ENCODE measurements around the gene DNAJC5. TPM values are rescaled to one million over a fixed set of nuclear protein-coding genes. Genes with fewer than 3 reads are reported as not detected.
A peak's percentile ranks its signal among the peaks of the same experiment; 100 is the strongest.

DNAJC5 gene
- total RNA-seq, 1 experiment from 2014 or later: 79.9 TPM

- intact Hi-C loops (cut with micrococcal nuclease; ENCODE audit: unreplicated experiment): loop anchor here (10.0 kb wide), 1 partner anchor 159 kb away; no protein-coding TSS in a partner anchor
- CTCF ChIA-PET: interaction anchor here (0.6 to 1.8 kb wide), 6 partner anchors 13 to 357 kb away, joined by 3 to 7 read pairs (median 3); partner anchors contain the start of genes ARFRP1 and ZGPAT
- no peak for DNase-seq
- peaks cover 74% of the 10 kb centered on the region for H3K36me3 Mint-ChIP-seq (ENCODE audit: insufficient read depth, unreplicated experiment)
- TF ChIP-seq, protein P1, sequence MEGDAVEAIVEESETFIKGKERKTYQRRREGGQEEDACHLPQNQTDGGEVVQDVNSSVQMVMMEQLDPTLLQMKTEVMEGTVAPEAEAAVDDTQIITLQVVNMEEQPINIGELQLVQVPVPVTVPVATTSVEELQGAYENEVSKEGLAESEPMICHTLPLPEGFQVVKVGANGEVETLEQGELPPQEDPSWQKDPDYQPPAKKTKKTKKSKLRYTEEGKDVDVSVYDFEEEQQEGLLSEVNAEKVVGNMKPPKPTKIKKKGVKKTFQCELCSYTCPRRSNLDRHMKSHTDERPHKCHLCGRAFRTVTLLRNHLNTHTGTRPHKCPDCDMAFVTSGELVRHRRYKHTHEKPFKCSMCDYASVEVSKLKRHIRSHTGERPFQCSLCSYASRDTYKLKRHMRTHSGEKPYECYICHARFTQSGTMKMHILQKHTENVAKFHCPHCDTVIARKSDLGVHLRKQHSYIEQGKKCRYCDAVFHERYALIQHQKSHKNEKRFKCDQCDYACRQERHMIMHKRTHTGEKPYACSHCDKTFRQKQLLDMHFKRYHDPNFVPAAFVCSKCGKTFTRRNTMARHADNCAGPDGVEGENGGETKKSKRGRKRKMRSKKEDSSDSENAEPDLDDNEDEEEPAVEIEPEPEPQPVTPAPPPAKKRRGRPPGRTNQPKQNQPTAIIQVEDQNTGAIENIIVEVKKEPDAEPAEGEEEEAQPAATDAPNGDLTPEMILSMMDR (IDR thresholded peaks at IDR 0.05; ENCODE audit: unreplicated experiment): no peak
- H3K4me3 Mint-ChIP-seq (ENCODE audit: low read depth, unreplicated experiment): peak overlapping the region; percentile 72
- peaks cover 35% of the 10 kb centered on the region for H3K4me1 Mint-ChIP-seq (ENCODE audit: low read depth, unreplicated experiment)
- H3K27me3 Mint-ChIP-seq (ENCODE audit: unreplicated experiment): no peaks in the 10 kb centered on the region
- H3K27ac Mint-ChIP-seq (ENCODE audit: unreplicated experiment): peak overlapping the region; percentile 63
- BruUV-seq (replicated peaks): no TSS peak
- no peaks in the 10 kb centered on the region for H3K9me3 Mint-ChIP-seq (ENCODE audit: low read depth, unreplicated experiment)
Observed at GRCh38 chr20:63895202-63895951, 451 bp downstream of the DNAJC5 start.

DNA sequence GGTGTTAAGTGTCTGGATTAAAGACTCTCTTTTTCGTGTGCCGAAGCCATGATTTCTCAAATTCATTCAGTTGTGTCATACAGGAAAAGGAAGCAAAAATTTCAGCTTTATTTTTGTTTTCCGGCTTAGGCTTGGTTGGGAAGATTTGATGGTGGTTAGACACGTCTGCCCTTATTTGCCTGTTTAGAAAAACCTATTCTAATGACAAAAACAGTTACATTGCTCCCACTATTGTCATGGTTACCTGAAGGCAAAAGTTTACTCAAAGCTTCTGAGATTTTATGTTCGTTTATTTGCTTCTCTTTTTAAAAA lies 982 bp downstream of the DNAJC5 start:
- H3K4me1 Mint-ChIP-seq (ENCODE audit: low read depth, unreplicated experiment): peaks cover 35% of the 10 kb centered on the region
- DNase-seq: no peak
- intact Hi-C loops (cut with micrococcal nuclease; ENCODE audit: unreplicated experiment): loop anchor here (10.0 kb wide), 1 partner anchor 159 kb away; no protein-coding TSS in a partner anchor
- TF ChIP-seq, protein P1 (IDR thresholded peaks at IDR 0.05; ENCODE audit: unreplicated experiment): no peak
- H3K9me3 Mint-ChIP-seq (ENCODE audit: low read depth, unreplicated experiment): no peaks in the 10 kb centered on the region
- H3K4me3 Mint-ChIP-seq (ENCODE audit: low read depth, unreplicated experiment): peak overlapping the region; percentile 72
- CTCF ChIA-PET: interaction anchor here (0.6 to 1.8 kb wide), 6 partner anchors 12 to 358 kb away, joined by 3 to 7 read pairs (median 3); partner anchors contain the start of genes ARFRP1 and ZGPAT
- no peaks in the 10 kb centered on the region for H3K27me3 Mint-ChIP-seq (ENCODE audit: unreplicated experiment)
- peak overlapping the region; percentile 63 for H3K27ac Mint-ChIP-seq (ENCODE audit: unreplicated experiment)
- H3K36me3 Mint-ChIP-seq (ENCODE audit: insufficient read depth, unreplicated experiment): peaks cover 70% of the 10 kb centered on the region
- TSS peak; percentile 50 for BruUV-seq (replicated peaks)

GRCh38 chr20:63896264-63897105 lies 1.6 kb downstream of the DNAJC5 start:
- CTCF ChIA-PET: interaction anchor here (0.8 to 1.8 kb wide), 5 partner anchors 12 to 359 kb away, joined by 3 to 6 read pairs (median 3); partner anchors contain the start of genes ARFRP1 and ZGPAT
- DNase-seq: peak; percentile 46
- peaks cover 35% of the 10 kb centered on the region for H3K4me1 Mint-ChIP-seq (ENCODE audit: low read depth, unreplicated experiment)
- intact Hi-C loops (cut with micrococcal nuclease; ENCODE audit: unreplicated experiment): loop anchor here (10.0 kb wide), 1 partner anchor 158 kb away; no protein-coding TSS in a partner anchor
- BruUV-seq (replicated peaks): TSS peak; percentile 65
- H3K36me3 Mint-ChIP-seq (ENCODE audit: insufficient read depth, unreplicated experiment): peaks cover 65% of the 10 kb centered on the region
- H3K27ac Mint-ChIP-seq (ENCODE audit: unreplicated experiment): peak overlapping the region; percentile 63
- TF ChIP-seq, protein P1 (IDR thresholded peaks at IDR 0.05; ENCODE audit: unreplicated experiment): no peak
- H3K4me3 Mint-ChIP-seq (ENCODE audit: low read depth, unreplicated experiment): peak overlapping the region; percentile 72
- no peaks in the 10 kb centered on the region for H3K9me3 Mint-ChIP-seq (ENCODE audit: low read depth, unreplicated experiment)
- H3K27me3 Mint-ChIP-seq (ENCODE audit: unreplicated experiment): no peaks in the 10 kb centered on the region

GRCh38 chr20:63897978-63898561 lies 3.1 kb downstream of the DNAJC5 start:
- CTCF ChIA-PET: no interaction called here
- H3K9me3 Mint-ChIP-seq (ENCODE audit: low read depth, unreplicated experiment): no peaks in the 10 kb centered on the region
- TF ChIP-seq, protein P1 (IDR thresholded peaks at IDR 0.05; ENCODE audit: unreplicated experiment): no peak
- DNase-seq: no peak
- intact Hi-C loops (cut with micrococcal nuclease; ENCODE audit: unreplicated experiment): loop anchor here (10.0 kb wide), 1 partner anchor 157 kb away; no protein-coding TSS in a partner anchor
- no peaks in the 10 kb centered on the region for H3K27me3 Mint-ChIP-seq (ENCODE audit: unreplicated experiment)
- peak overlapping the region; percentile 34 for H3K27ac Mint-ChIP-seq (ENCODE audit: unreplicated experiment)
- H3K4me3 Mint-ChIP-seq (ENCODE audit: low read depth, unreplicated experiment): peak overlapping the region; percentile 18
- BruUV-seq (replicated peaks): no TSS peak
- peaks cover 40% of the 10 kb centered on the region for H3K4me1 Mint-ChIP-seq (ENCODE audit: low read depth, unreplicated experiment)
- peaks cover 63% of the 10 kb centered on the region for H3K36me3 Mint-ChIP-seq (ENCODE audit: insufficient read depth, unreplicated experiment)
